CD4-positive, alpha-beta T cell treated with Interferon gamma for 1 hour (primary cell): ENCODE data around the gene CGB8.
"Not testable (repeated sequence)": the region's sequence is repeated elsewhere in the genome, so short reads cannot be mapped to it uniquely, and the experiment has no call there.

ENCODE experiments used
- DNase-seq: peaks from one replicate; pipeline ENCODE4 v3.0.0-alpha.2; 2020

The CGB8 gene

GRCh38 chr19:49029749-49030148 lies 19.2 kb downstream of the CGB8 start:
- DNase-seq: not testable (repeated sequence)

GRCh38 chr19:49028686-49029085 lies 20.2 kb downstream of the CGB8 start:
- DNase-seq: not testable (repeated sequence)

- not testable (repeated sequence) for DNase-seq
Measured at GRCh38 chr19:49025599-49025998, 23.3 kb downstream of the CGB8 start.

- not testable (repeated sequence) for DNase-seq
Measured at GRCh38 chr19:49025088-49025487, 23.8 kb downstream of the CGB8 start.

GRCh38 chr19:49024233-49024632 lies 24.7 kb downstream of the CGB8 start, which contains the start of gene CGB3:
Gene CGB3, minus strand, starts transcription at chr19:49024333. Its CDS starts 362 bp downstream, at chr19:49023971.
- not testable (repeated sequence) for DNase-seq

GRCh38 chr19:49022116-49022515 lies 26.8 kb downstream of the CGB8 start:
- DNase-seq: no peak

- no peak for DNase-seq
Measured at GRCh38 chr19:49020931-49021895, 27.7 kb downstream of the CGB8 start.

GRCh38 chr19:49020342-49020741 lies 28.6 kb downstream of the CGB8 start:
- DNase-seq: no peak

GRCh38 chr19:49019242-49019932 lies 29.5 kb downstream of the CGB8 start:
- peak; percentile 63 for DNase-seq

GRCh38 chr19:49018388-49019241 lies 30.3 kb downstream of the CGB8 start:
- not testable (repeated sequence) for DNase-seq

GRCh38 chr19:49017666-49018351 lies 31.1 kb downstream of the CGB8 start:
- peak; percentile 71 for DNase-seq

- DNase-seq: no peak
Measured at GRCh38 chr19:49017041-49017665, 31.8 kb downstream of the CGB8 start, which contains the start of gene LHB. Gene LHB, minus strand, starts transcription at chr19:49017091. Its CDS starts 10 bp downstream, at chr19:49017081.

- no peak for DNase-seq
Measured at GRCh38 chr19:49016067-49016839, 32.7 kb downstream of the CGB8 start.

GRCh38 chr19:49014870-49015255 lies 34.0 kb downstream of the CGB8 start:
- no peak for DNase-seq

- DNase-seq: no peak
Measured at GRCh38 chr19:49014123-49014869, 34.6 kb downstream of the CGB8 start.

- DNase-seq: no peak
Measured at GRCh38 chr19:49011194-49011593, 37.7 kb downstream of the CGB8 start.

GRCh38 chr19:49010453-49010852 lies 38.5 kb downstream of the CGB8 start:
- DNase-seq: no peak

GRCh38 chr19:49009828-49010227 lies 39.1 kb downstream of the CGB8 start:
- DNase-seq: no peak

GRCh38 chr19:49006905-49007304 lies 42.0 kb downstream of the CGB8 start:
- no peak for DNase-seq
